Adipocyte (in vitro differentiated cells): ENCODE measurements around the gene RBFOX1.

ENCODE experiments used
- DNase-seq: peaks from one replicate; pipeline ENCODE4 v3.0.0-alpha.2; 2015; ENCODE audit warnings: low read depth
- H3K27me3 ChIP-seq: replicated peaks from 2 replicates; pipeline ENCODE4 v1.7.0; 2013; ENCODE audit warnings: mild to moderate bottlenecking, low read length, moderate library complexity; ENCODE audit not compliant: control insufficient read depth, insufficient read depth
- H3K36me3 ChIP-seq: 2 replicates; pipeline ENCODE4 v1.7.0; 2013; ENCODE audit warnings: low read length, mild to moderate bottlenecking, moderate library complexity; ENCODE audit not compliant: control insufficient read depth, insufficient read depth, severe bottlenecking
- H3K4me1 ChIP-seq: 2 replicates; pipeline ENCODE4 v1.7.0; 2013; ENCODE audit warnings: mild to moderate bottlenecking, low read length, moderate library complexity; ENCODE audit not compliant: control insufficient read depth, insufficient read depth
- H3K4me3 ChIP-seq: 2 replicates; pipeline ENCODE4 v1.7.0; 2013; ENCODE audit warnings: mild to moderate bottlenecking, low read length, moderate library complexity
- H3K9ac ChIP-seq: 2 replicates; pipeline ENCODE4 v1.7.0; 2013; ENCODE audit warnings: mild to moderate bottlenecking, low read length, moderate library complexity
- H3K9me3 ChIP-seq: 2 replicates; pipeline ENCODE4 v1.7.0; 2013; ENCODE audit warnings: mild to moderate bottlenecking, low read length, moderate library complexity; ENCODE audit not compliant: control insufficient read depth

Gene RBFOX1

DNA sequence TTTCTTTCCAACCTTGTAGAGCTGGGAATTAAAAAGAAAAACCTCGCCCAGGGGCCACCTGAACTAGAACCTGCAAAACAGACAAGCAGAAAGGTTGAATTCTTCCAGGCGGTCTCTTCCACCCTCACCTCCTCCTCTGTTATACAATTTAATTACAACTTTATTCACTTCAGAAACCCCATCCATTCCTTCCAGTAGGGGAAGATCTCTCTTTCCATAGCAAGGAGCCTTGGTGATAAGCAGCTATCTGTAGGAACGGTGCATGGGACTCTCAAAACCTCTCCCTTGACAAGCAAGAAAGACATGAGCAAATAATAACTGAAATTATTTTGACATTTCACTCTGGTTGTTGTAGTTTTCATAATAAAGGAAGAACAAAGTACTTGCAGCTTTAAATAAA lies 176.0 kb downstream of the RBFOX1 start:
- no peaks in the 10 kb centered on the region for H3K4me1 ChIP-seq
- no peak overlapping the region for H3K4me3 ChIP-seq
- H3K9me3 ChIP-seq = no peaks in the 10 kb centered on the region
- no peak for DNase-seq
- H3K36me3 ChIP-seq = no peaks in the 10 kb centered on the region
- H3K9ac ChIP-seq = no peak overlapping the region
- H3K27me3 ChIP-seq = no peaks in the 10 kb centered on the region

- H3K4me3 ChIP-seq = no peak overlapping the region
- H3K36me3 ChIP-seq = no peaks in the 10 kb centered on the region
- DNase-seq = no peak
- no peaks in the 10 kb centered on the region for H3K27me3 ChIP-seq
- H3K9ac ChIP-seq = no peak overlapping the region
- no peaks in the 10 kb centered on the region for H3K9me3 ChIP-seq
- no peaks in the 10 kb centered on the region for H3K4me1 ChIP-seq
Measured at GRCh38 chr16:7509963-7510601, 177.4 kb downstream of the RBFOX1 start.

GRCh38 chr16:7511549-7512260 lies 179.1 kb downstream of the RBFOX1 start:
- no peak for DNase-seq
- Histone ChIP-seq H3K9me3 (no peaks in the 10 kb centered on the region), H3K27me3 (no peaks in the 10 kb centered on the region), H3K4me3 (no peak overlapping the region), H3K4me1 (no peaks in the 10 kb centered on the region), H3K9ac (no peak overlapping the region), H3K36me3 (no peaks in the 10 kb centered on the region)

DNA sequence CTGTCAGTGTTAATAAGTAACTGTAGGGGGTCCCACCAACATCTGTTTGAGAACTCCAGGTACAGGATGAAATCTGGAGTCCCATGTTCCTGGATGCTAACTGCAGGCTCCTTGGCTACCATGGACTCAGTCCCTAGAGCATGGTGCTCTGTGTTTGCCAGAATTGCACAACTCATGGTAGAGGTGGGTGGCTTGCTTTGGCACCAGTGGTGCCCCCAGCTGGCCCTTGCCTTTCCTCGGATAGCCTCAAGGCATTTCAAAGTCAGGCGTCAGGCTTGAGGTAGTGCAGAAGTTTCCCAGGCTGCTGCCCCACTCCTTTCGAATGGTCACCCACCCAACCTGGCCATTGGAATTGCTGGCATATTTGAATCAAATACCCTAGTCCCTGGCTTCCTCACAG lies 179.9 kb downstream of the RBFOX1 start:
- no peak for DNase-seq
- H3K4me1 ChIP-seq = no peaks in the 10 kb centered on the region
- no peaks in the 10 kb centered on the region for H3K9me3 ChIP-seq
- H3K36me3 ChIP-seq = no peaks in the 10 kb centered on the region
- H3K27me3 ChIP-seq = no peaks in the 10 kb centered on the region
- H3K4me3 ChIP-seq = no peak overlapping the region
- no peak overlapping the region for H3K9ac ChIP-seq

- Histone ChIP-seq H3K4me1 (no peaks in the 10 kb centered on the region), H3K9me3 (no peaks in the 10 kb centered on the region), H3K9ac (no peak overlapping the region), H3K4me3 (no peak overlapping the region), H3K27me3 (no peaks in the 10 kb centered on the region), H3K36me3 (no peaks in the 10 kb centered on the region)
- DNase-seq = no peak
Measured at GRCh38 chr16:7513429-7513828, 180.8 kb downstream of the RBFOX1 start.

DNA sequence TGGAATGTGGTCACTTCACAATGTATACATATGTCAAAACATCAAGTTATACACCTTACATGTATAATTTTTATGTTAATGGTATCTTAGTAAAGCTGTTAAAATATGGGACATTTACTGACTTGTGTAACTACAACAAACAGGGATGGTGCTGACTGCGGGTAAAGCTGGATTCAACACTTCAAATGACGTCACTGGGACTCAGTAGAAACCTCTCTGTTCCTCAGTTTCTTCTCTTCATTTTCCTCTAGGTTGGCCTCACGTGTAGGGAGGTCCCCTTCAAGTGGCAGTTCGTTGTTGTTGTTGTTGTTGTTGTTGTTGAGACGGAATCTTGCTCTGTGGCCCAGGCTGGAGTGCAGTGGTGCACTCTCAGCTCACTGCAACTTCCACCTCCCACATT lies 182.9 kb downstream of the RBFOX1 start:
- DNase-seq = no peak
- Histone ChIP-seq H3K4me3 (no peak overlapping the region), H3K36me3 (no peaks in the 10 kb centered on the region), H3K4me1 (no peaks in the 10 kb centered on the region), H3K9me3 (no peaks in the 10 kb centered on the region), H3K27me3 (no peaks in the 10 kb centered on the region), H3K9ac (no peak overlapping the region)

DNA sequence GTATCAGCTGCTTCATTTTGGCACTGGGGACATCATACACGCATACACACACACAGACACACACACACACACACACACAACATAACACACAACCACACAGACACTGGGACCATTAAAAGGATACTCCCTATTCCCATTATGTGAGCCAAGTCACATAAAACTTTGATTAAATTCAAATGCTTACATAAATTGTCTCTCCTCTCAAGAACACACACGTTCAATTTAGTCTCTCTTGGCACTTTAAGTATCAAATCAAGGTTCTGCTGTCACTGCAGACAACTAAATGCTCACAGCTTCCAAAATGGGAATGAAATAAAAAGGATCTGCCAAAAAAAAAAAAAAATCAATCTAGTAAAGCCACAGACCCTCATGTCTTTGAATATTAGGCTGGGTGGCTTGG lies 184.9 kb downstream of the RBFOX1 start:
- H3K4me1 ChIP-seq = no peaks in the 10 kb centered on the region
- H3K27me3 ChIP-seq = no peaks in the 10 kb centered on the region
- no peaks in the 10 kb centered on the region for H3K9me3 ChIP-seq
- H3K36me3 ChIP-seq = no peaks in the 10 kb centered on the region
- no peak overlapping the region for H3K4me3 ChIP-seq
- no peak overlapping the region for H3K9ac ChIP-seq
- no peak for DNase-seq

DNA sequence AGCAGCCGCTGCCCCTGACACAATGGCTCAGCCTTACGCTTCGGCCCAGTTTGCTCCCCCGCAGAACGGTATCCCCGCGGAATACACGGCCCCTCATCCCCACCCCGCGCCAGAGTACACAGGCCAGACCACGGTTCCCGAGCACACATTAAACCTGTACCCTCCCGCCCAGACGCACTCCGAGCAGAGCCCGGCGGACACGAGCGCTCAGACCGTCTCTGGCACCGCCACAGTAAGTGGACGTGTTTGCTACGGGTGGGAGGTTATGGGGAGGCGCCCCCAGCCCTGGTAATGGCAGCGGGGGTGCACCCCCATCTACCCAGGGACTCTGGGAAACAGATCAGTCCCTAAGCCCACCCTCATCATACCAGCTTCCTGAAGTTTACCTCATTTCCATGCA lies 185.5 kb downstream of the RBFOX1 start:
- Histone ChIP-seq H3K36me3 (no peaks in the 10 kb centered on the region), H3K4me3 (no peak overlapping the region), H3K9me3 (no peaks in the 10 kb centered on the region), H3K4me1 (no peaks in the 10 kb centered on the region), H3K9ac (no peak overlapping the region), H3K27me3 (no peaks in the 10 kb centered on the region)
- DNase-seq = no peak

GRCh38 chr16:7521834-7522233 lies 189.2 kb downstream of the RBFOX1 start:
- Histone ChIP-seq H3K9ac (no peak overlapping the region), H3K9me3 (no peaks in the 10 kb centered on the region), H3K36me3 (no peaks in the 10 kb centered on the region), H3K4me3 (no peak overlapping the region), H3K27me3 (no peaks in the 10 kb centered on the region), H3K4me1 (no peaks in the 10 kb centered on the region)
- DNase-seq = no peak

DNA sequence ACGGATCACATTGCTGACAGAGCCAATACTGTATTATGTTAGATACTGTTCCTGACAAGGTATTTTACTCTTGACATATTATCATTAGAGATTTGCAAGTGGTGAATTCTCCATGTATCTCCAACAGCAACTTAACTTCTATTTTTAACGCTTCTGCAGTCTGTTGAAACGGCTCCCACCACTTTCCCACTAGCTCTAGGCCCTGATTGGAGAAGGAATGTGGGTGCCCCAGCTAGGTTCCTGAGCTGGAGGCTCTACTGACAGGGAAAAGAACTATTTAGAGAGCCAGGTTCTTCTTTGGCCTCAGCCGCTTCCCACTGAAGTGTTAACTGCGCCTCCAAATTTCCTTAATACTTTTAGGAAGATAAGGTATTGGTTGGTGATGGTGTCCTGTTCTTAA lies 191.8 kb downstream of the RBFOX1 start:
- H3K27me3 ChIP-seq = no peaks in the 10 kb centered on the region
- no peak for DNase-seq
- no peak overlapping the region for H3K9ac ChIP-seq
- no peaks in the 10 kb centered on the region for H3K36me3 ChIP-seq
- no peaks in the 10 kb centered on the region for H3K9me3 ChIP-seq
- H3K4me3 ChIP-seq = no peak overlapping the region
- H3K4me1 ChIP-seq = no peaks in the 10 kb centered on the region

- no peak for DNase-seq
- Histone ChIP-seq H3K4me1 (no peaks in the 10 kb centered on the region), H3K9me3 (no peaks in the 10 kb centered on the region), H3K27me3 (no peaks in the 10 kb centered on the region), H3K9ac (no peak overlapping the region), H3K36me3 (no peaks in the 10 kb centered on the region), H3K4me3 (no peak overlapping the region)
Measured at GRCh38 chr16:7526736-7527135, 194.1 kb downstream of the RBFOX1 start.

DNA sequence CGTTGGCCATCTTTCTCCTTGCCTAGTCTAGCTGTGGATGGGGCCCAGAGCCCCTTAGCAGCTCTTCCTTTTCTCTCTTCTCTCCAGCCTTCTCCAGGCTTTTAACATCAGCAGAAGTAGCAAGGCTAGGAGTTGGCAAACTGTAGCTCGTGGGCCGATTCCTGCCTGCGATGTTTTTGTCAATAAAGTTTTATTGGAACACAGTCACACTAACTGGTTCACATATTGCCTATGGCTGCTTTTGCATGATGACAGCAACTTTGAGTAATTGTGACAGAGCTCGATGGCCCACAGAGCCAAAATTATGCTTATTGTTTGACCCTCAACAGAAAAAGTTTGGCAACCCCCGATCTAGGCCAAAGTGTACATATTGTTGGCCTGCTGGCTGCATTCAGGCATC lies 199.9 kb downstream of the RBFOX1 start:
- DNase-seq = no peak
- Histone ChIP-seq H3K4me3 (no peak overlapping the region), H3K9me3 (no peaks in the 10 kb centered on the region), H3K9ac (no peak overlapping the region), H3K27me3 (no peaks in the 10 kb centered on the region), H3K36me3 (no peaks in the 10 kb centered on the region), H3K4me1 (no peaks in the 10 kb centered on the region)
